SK-N-SH (cell line): ENCODE results near the gene PIANP. TPM values are rescaled to one million over a fixed set of nuclear protein-coding genes. Genes with fewer than 3 reads are reported as not detected.

ENCODE experiments used
- CTCF ChIA-PET: fragments of 300-600, 350-600 bp; formaldehyde crosslinking; extraction: SDS; loops from one replicate; lab custom pipeline; 2021; lab: Yijun Ruan, JAX
- POLR2A ChIA-PET: fragments of 350-600 bp; sonication (Branson Sonifier 250); formaldehyde crosslinking; extraction: SDS; loops from one replicate; lab custom pipeline; 2020; ENCODE audit warnings: antibody characterized with exemption, inconsistent platforms; lab: Yijun Ruan, JAX
- DNase-seq: peaks from one replicate; pipeline ENCODE4 v3.0.0; 2012
- H2AFZ ChIP-seq: fragments of 200-600 bp; sonication (generic); 2 replicates; pipeline ENCODE4 v1.8.1; 2016; ENCODE audit warnings: antibody characterized with exemption, mild to moderate bottlenecking, low read depth
- H3F3A ChIP-seq: fragments of 200-600 bp; sonication (generic); replicated peaks from 2 replicates; pipeline ENCODE3; 2016; ENCODE audit warnings: antibody characterized with exemption, mild to moderate bottlenecking; ENCODE audit not compliant: insufficient read depth
- H3K27ac ChIP-seq, 2 experiments: fragments of 200-500 bp in 1 of 2; fragments of 200-600 bp in 1 of 2; sonication (Bioruptor generic) in 1 of 2; sonication (generic), shearing (Covaris generic) in 1 of 2; 2 replicates each; pipeline versions ENCODE4 v1.5.1 to v1.6.1; 2014 to 2016; ENCODE audit warnings: low read depth in 2 of 2, inconsistent platforms in 1 of 2, low read length in 1 of 2, mild to moderate bottlenecking in 1 of 2, mixed read lengths in 1 of 2
- H3K27me3 ChIP-seq: fragments of 200-600 bp; sonication (generic), shearing (Covaris generic); 2 replicates; pipeline ENCODE4 v1.6.1; 2016; ENCODE audit warnings: mixed run types; ENCODE audit not compliant: insufficient read depth
- H3K36me3 ChIP-seq, 2 experiments: fragments of 200-500 bp in 1 of 2; fragments of 200-600 bp in 1 of 2; sonication (Bioruptor generic) in 1 of 2; sonication (generic) in 1 of 2; replicated peaks in 1 of 2; 2 replicates each; pipeline versions ENCODE3 to v1.5.1; 2014 to 2016; ENCODE audit warnings: low read length in 1 of 2, mild to moderate bottlenecking in 1 of 2; ENCODE audit not compliant: insufficient read depth in 2 of 2, control insufficient read depth in 1 of 2
- H3K4me1 ChIP-seq, 2 experiments: fragments of 200-500 bp in 1 of 2; fragments of 200-600 bp in 1 of 2; sonication (Bioruptor generic) in 1 of 2; sonication (generic), shearing (Covaris generic) in 1 of 2; 2 replicates each; pipeline versions ENCODE4 v1.5.1 to v1.6.1; 2014 to 2016; ENCODE audit warnings: low read depth in 1 of 2, low read length in 1 of 2, mixed run types in 1 of 2; ENCODE audit not compliant: insufficient read depth in 2 of 2, control insufficient read depth in 1 of 2
- H3K4me2 ChIP-seq: fragments of 200-600 bp; sonication (generic), shearing (Covaris generic); 2 replicates; pipeline ENCODE4 v1.6.1; 2017; ENCODE audit warnings: mixed run types
- H3K4me3 ChIP-seq, 2 experiments: fragments of 200-500 bp in 1 of 2; fragments of 200-600 bp in 1 of 2; sonication (Bioruptor generic) in 1 of 2; sonication (generic), shearing (Covaris generic) in 1 of 2; 2 replicates each; pipeline versions ENCODE4 v1.5.1 to v1.8.1; 2014 to 2016; ENCODE audit warnings: low read depth in 2 of 2, inconsistent platforms in 1 of 2, low read length in 1 of 2, mild to moderate bottlenecking in 1 of 2, mixed read lengths in 1 of 2, moderate library complexity in 1 of 2
- H3K79me2 ChIP-seq: fragments of 200-600 bp; sonication (generic); 2 replicates; pipeline ENCODE4 v1.8.1; 2017; ENCODE audit warnings: mild to moderate bottlenecking; ENCODE audit not compliant: insufficient read depth
- H3K9ac ChIP-seq: fragments of 200-600 bp; sonication (generic); 2 replicates; pipeline ENCODE4 v1.6.1; 2017; ENCODE audit warnings: mixed run types
- H3K9me2 ChIP-seq: fragments of 200-600 bp; sonication (generic); 2 replicates; pipeline ENCODE4 v1.6.1; 2017; ENCODE audit warnings: mixed run types
- H3K9me3 ChIP-seq: fragments of 200-600 bp; sonication (generic); 2 replicates; pipeline ENCODE4 v1.6.1; 2017; ENCODE audit warnings: mixed run types, mild to moderate bottlenecking, moderate library complexity
- H4K20me1 ChIP-seq: fragments of 200-600 bp; sonication (generic); 2 replicates; pipeline ENCODE4 v1.6.1; 2017; ENCODE audit warnings: mild to moderate bottlenecking, mixed run types; ENCODE audit not compliant: insufficient read depth
- MXI1 ChIP-seq: IDR thresholded peaks from 2 replicates; pipeline ENCODE4 v1.6.1; 2012; ENCODE audit warnings: mild to moderate bottlenecking, low read depth, low read length, improper control_type of control experiment
- TCF12 ChIP-seq: IDR thresholded peaks from 2 replicates; pipeline ENCODE4 v1.4.0; 2012
- ZBTB33 ChIP-seq: IDR thresholded peaks from 2 replicates; pipeline ENCODE4 v1.4.0; 2012; ENCODE audit warnings: low read depth, borderline replicate concordance
- WGBS: methylation state at CpG from one replicate; pipeline ENCODE4 v1.1.6; 2017; ENCODE audit warnings: low lambda C conversion rate; 5-methylcytosine and 5-hydroxymethylcytosine counted together
- polyA plus RNA-seq, 3 experiments: library from polyadenylated mRNA; depleted of rRNA; stranded (reverse); fragments of >200 nt; gene quantifications; 2 replicates each; pipeline ENCODE4 v1.2.3, GENCODE V29; 2012
- TF ChIP-seq, protein P1 (sequence below): fragments of 150-350 bp; IDR thresholded peaks from 2 replicates; pipeline ENCODE4 v1.6.1; 2017; ENCODE audit warnings: antibody characterized with exemption, low read length, low read depth, borderline replicate concordance
- TF ChIP-seq, protein P2 (sequence below): IDR thresholded peaks from 2 replicates; pipeline ENCODE4; 2012
- TF ChIP-seq, protein P3 (sequence below): fragments of 200-600 bp; sonication (generic); IDR thresholded peaks from 2 replicates; pipeline ENCODE4 v1.6.1; 2017; ENCODE audit warnings: antibody characterized with exemption, mild to moderate bottlenecking, moderate library complexity

The PIANP gene
- polyA plus RNA-seq, 1 of the 3 experiments (the other 2 are of a cell fraction): 9.9 TPM

DNA sequence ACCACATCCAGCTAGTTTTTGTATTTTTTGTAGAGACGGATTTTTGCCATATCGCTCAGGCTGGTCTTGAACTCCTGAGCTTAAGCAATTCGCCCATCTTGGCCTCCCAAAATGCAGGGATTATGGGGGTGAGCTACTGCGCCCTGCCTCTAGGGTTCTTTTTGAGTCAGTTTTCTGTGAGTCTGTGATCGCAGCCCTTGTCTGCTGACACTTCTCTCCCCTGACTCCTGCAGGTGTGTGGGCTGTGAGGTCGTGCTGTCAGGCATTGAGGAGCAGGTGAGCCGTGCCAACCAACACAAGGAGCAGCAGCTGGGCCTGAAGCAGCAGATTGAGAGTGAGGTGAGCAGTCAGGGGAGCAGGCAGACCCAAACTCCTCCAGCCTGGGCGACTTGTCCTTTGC, 29.6 kb upstream of the PIANP start (continued):
- TF ChIP-seq, protein P1, sequence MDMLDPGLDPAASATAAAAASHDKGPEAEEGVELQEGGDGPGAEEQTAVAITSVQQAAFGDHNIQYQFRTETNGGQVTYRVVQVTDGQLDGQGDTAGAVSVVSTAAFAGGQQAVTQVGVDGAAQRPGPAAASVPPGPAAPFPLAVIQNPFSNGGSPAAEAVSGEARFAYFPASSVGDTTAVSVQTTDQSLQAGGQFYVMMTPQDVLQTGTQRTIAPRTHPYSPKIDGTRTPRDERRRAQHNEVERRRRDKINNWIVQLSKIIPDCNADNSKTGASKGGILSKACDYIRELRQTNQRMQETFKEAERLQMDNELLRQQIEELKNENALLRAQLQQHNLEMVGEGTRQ: no peak
- TF ChIP-seq, protein P2, sequence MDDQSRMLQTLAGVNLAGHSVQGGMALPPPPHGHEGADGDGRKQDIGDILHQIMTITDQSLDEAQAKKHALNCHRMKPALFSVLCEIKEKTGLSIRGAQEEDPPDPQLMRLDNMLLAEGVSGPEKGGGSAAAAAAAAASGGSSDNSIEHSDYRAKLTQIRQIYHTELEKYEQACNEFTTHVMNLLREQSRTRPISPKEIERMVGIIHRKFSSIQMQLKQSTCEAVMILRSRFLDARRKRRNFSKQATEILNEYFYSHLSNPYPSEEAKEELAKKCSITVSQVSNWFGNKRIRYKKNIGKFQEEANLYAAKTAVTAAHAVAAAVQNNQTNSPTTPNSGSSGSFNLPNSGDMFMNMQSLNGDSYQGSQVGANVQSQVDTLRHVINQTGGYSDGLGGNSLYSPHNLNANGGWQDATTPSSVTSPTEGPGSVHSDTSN: no peak
- TF ChIP-seq MXI1 (no peak), TCF12 (no peak), ZBTB33 (no peak)

GRCh38 chr12:6729186-6729585, 28.6 kb upstream of the PIANP start:
- POLR2A ChIA-PET: no interaction called here
- 99% methylated on average over 12 of the region's 18 CpGs for WGBS

More at GRCh38 chr12:6729186-6729585, 28.6 kb upstream of the PIANP start:
- H3K27me3 ChIP-seq: no peaks in the 10 kb centered on the region
- no peak overlapping the region for H3K4me3 ChIP-seq
- DNase-seq: no peak
- H3K4me1 ChIP-seq: peaks cover 0 to 9% of the 10 kb centered on the region in 2 experiments; a peak in 1 of 4 replicates
- H3K79me2 ChIP-seq: peaks cover 17% of the 10 kb centered on the region; the same call in 1 of the 2 replicates
- H3K36me3 ChIP-seq: peaks cover 19 to 46% of the 10 kb centered on the region in 2 experiments
- H4K20me1 ChIP-seq: no peaks in the 10 kb centered on the region
- H3K9me3 ChIP-seq: no peaks in the 10 kb centered on the region
- H2AFZ ChIP-seq: no peak overlapping the region
- H3K9me2 ChIP-seq: no peaks in the 10 kb centered on the region
- CTCF ChIA-PET: interaction anchor here (2.0 to 2.1 kb wide), 2 partner anchors 49 to 96 kb away, joined by 4 to 5 read pairs; no protein-coding TSS in a partner anchor
- peaks cover 4% of the 10 kb centered on the region for H3F3A ChIP-seq
- TF ChIP-seq, protein P3, sequence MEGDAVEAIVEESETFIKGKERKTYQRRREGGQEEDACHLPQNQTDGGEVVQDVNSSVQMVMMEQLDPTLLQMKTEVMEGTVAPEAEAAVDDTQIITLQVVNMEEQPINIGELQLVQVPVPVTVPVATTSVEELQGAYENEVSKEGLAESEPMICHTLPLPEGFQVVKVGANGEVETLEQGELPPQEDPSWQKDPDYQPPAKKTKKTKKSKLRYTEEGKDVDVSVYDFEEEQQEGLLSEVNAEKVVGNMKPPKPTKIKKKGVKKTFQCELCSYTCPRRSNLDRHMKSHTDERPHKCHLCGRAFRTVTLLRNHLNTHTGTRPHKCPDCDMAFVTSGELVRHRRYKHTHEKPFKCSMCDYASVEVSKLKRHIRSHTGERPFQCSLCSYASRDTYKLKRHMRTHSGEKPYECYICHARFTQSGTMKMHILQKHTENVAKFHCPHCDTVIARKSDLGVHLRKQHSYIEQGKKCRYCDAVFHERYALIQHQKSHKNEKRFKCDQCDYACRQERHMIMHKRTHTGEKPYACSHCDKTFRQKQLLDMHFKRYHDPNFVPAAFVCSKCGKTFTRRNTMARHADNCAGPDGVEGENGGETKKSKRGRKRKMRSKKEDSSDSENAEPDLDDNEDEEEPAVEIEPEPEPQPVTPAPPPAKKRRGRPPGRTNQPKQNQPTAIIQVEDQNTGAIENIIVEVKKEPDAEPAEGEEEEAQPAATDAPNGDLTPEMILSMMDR: no peak
- TF ChIP-seq, protein P2: no peak
- TF ChIP-seq, all 33 proteins: peak for 0
- Histone ChIP-seq H3K9ac (no peak overlapping the region), H3K27ac (no peak overlapping the region), H3K4me2 (no peak overlapping the region)
